Measurements from ENCODE around the gene HOXC5. TPM values are rescaled to one million over a fixed set of nuclear protein-coding genes. Genes with fewer than 3 reads are reported as not detected.

HOXC5 gene
- total and polyA plus RNA-seq, 4 donors = not detected

- H3K27ac ChIP-seq (ENCODE audit: low read depth in 1 of 2, low read length in 2 of 2) = no peak overlapping the region
- 18% methylated on average over 8 of the region's 8 CpGs for WGBS
Observed at GRCh38 chr12:54001283-54002187, 31.3 kb upstream of the HOXC5 start.

DNA sequence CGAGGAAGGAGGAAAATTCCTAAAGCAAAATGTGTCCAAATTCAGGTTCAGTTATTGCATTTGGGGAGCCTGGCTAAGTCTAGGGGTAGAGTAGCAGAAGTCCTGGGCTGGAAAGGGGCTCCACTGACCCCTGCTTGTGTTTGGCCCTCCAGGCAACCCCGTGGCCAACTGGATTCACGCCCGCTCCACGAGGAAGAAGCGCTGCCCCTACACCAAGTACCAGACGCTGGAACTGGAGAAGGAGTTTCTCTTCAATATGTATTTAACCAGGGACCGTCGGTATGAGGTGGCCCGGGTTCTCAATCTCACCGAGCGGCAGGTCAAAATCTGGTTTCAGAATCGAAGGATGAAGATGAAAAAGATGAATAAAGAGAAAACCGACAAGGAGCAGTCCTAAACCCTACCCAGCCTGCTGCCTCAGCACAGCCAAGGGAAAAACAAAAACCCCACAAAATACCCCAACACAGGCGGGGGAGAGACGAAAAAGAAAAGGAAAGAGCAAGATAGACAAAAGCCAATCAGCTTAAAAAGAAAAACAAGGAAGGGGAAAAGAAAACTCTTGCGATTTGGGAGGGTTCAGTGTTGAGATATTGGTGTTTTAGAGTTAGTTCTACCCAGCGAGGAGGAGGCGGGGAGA, 30.5 kb upstream of the HOXC5 start:
- Histone ChIP-seq H3K9me3 (ENCODE audit: control insufficient read depth in 4 of 4, low read length in 3 of 4) (no peaks in the 10 kb centered on the region), H3K27ac (ENCODE audit: low read depth in 1 of 2, low read length in 2 of 2) (no peak overlapping the region), H3K9ac (ENCODE audit: low read depth in 1 of 2, low read length in 2 of 2) (no peak overlapping the region), H3K27me3 (ENCODE audit: control insufficient read depth in 4 of 4, insufficient read depth in 4 of 4, low read length in 3 of 4) (peaks cover 6 to 53% (median 11%) of the 10 kb centered on the region in 4 donors), H3K36me3 (ENCODE audit: control insufficient read depth in 4 of 4, insufficient read depth in 3 of 4, low read depth in 1 of 4, low read length in 3 of 4) (no peaks in the 10 kb centered on the region), H3K4me3 (ENCODE audit: low read depth in 1 of 3, low read length in 3 of 3) (no peak overlapping the region), H3K4me1 (ENCODE audit: control insufficient read depth in 4 of 4, insufficient read depth in 4 of 4, low read length in 3 of 4) (peaks cover 6 to 15% (median 10%) of the 10 kb centered on the region in 4 donors)
- WGBS = 13% methylated on average over 19 of the region's 19 CpGs
- no peak for DNase-seq (ENCODE audit: low spot score)
- TF ChIP-seq TAF1 (conservative IDR thresholded peaks at IDR 0.05) = no peak
- TF ChIP-seq FOXA1 (IDR thresholded peaks at IDR 0.05) = no peak

More at GRCh38 chr12:54001283-54002187, 31.3 kb upstream of the HOXC5 start:
- peaks cover 5 to 12% (median 9%) of the 10 kb centered on the region in 4 donors for H3K4me1 ChIP-seq (ENCODE audit: control insufficient read depth in 4 of 4, insufficient read depth in 4 of 4, low read length in 3 of 4)
- H3K4me3 ChIP-seq (ENCODE audit: low read depth in 1 of 3, low read length in 3 of 3) = no peak overlapping the region
- no peak for DNase-seq (ENCODE audit: low spot score)
- no peak overlapping the region for H3K9ac ChIP-seq (ENCODE audit: low read depth in 1 of 2, low read length in 2 of 2)
- H3K27me3 ChIP-seq (ENCODE audit: control insufficient read depth in 4 of 4, insufficient read depth in 4 of 4, low read length in 3 of 4) = peaks cover 9 to 48% (median 11%) of the 10 kb centered on the region in 4 donors
- TF ChIP-seq MAX (IDR thresholded peaks at IDR 0.05) (no peak), GABPA (IDR thresholded peaks at IDR 0.05 in 1 of 2, conservative IDR thresholded peaks at IDR 0.05 in 1 of 2) (no peak), FOXA1 (IDR thresholded peaks at IDR 0.05) (no peak), YY1 (IDR thresholded peaks at IDR 0.05) (no peak), TAF1 (conservative IDR thresholded peaks at IDR 0.05) (no peak), FOXA2 (IDR thresholded peaks at IDR 0.05) (no peak), SP1 (IDR thresholded peaks at IDR 0.05) (no peak)
- TF ChIP-seq, protein P1, sequence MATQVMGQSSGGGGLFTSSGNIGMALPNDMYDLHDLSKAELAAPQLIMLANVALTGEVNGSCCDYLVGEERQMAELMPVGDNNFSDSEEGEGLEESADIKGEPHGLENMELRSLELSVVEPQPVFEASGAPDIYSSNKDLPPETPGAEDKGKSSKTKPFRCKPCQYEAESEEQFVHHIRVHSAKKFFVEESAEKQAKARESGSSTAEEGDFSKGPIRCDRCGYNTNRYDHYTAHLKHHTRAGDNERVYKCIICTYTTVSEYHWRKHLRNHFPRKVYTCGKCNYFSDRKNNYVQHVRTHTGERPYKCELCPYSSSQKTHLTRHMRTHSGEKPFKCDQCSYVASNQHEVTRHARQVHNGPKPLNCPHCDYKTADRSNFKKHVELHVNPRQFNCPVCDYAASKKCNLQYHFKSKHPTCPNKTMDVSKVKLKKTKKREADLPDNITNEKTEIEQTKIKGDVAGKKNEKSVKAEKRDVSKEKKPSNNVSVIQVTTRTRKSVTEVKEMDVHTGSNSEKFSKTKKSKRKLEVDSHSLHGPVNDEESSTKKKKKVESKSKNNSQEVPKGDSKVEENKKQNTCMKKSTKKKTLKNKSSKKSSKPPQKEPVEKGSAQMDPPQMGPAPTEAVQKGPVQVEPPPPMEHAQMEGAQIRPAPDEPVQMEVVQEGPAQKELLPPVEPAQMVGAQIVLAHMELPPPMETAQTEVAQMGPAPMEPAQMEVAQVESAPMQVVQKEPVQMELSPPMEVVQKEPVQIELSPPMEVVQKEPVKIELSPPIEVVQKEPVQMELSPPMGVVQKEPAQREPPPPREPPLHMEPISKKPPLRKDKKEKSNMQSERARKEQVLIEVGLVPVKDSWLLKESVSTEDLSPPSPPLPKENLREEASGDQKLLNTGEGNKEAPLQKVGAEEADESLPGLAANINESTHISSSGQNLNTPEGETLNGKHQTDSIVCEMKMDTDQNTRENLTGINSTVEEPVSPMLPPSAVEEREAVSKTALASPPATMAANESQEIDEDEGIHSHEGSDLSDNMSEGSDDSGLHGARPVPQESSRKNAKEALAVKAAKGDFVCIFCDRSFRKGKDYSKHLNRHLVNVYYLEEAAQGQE (IDR thresholded peaks at IDR 0.05) = no peak
- no peaks in the 10 kb centered on the region for H3K9me3 ChIP-seq (ENCODE audit: control insufficient read depth in 4 of 4, low read length in 3 of 4)
- no peaks in the 10 kb centered on the region for H3K36me3 ChIP-seq (ENCODE audit: control insufficient read depth in 4 of 4, insufficient read depth in 3 of 4, low read depth in 1 of 4, low read length in 3 of 4)

GRCh38 chr12:54002915-54003389, 29.9 kb upstream of the HOXC5 start:
- TF ChIP-seq CTCF (IDR thresholded peaks at IDR 0.05; ENCODE audit: low read depth, low read length, missing input control) (no peak), FOXA1 (IDR thresholded peaks at IDR 0.05) (no peak), ATF3 (IDR thresholded peaks at IDR 0.05) (no peak), EGR1 (IDR thresholded peaks at IDR 0.05; ENCODE audit: low read depth in 2 of 2) (no peak), RAD21 (IDR thresholded peaks at IDR 0.05) (no peak), MAX (IDR thresholded peaks at IDR 0.05) (no peak), HNF4G (IDR thresholded peaks at IDR 0.05) (no peak)
- TF ChIP-seq, protein P2, sequence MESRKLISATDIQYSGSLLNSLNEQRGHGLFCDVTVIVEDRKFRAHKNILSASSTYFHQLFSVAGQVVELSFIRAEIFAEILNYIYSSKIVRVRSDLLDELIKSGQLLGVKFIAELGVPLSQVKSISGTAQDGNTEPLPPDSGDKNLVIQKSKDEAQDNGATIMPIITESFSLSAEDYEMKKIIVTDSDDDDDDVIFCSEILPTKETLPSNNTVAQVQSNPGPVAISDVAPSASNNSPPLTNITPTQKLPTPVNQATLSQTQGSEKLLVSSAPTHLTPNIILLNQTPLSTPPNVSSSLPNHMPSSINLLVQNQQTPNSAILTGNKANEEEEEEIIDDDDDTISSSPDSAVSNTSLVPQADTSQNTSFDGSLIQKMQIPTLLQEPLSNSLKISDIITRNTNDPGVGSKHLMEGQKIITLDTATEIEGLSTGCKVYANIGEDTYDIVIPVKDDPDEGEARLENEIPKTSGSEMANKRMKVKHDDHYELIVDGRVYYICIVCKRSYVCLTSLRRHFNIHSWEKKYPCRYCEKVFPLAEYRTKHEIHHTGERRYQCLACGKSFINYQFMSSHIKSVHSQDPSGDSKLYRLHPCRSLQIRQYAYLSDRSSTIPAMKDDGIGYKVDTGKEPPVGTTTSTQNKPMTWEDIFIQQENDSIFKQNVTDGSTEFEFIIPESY (IDR thresholded peaks at IDR 0.05) = no peak
- no peak overlapping the region for H3K4me3 ChIP-seq (ENCODE audit: low read depth in 1 of 3, low read length in 3 of 3)
- no peaks in the 10 kb centered on the region for H3K36me3 ChIP-seq (ENCODE audit: control insufficient read depth in 4 of 4, insufficient read depth in 3 of 4, low read depth in 1 of 4, low read length in 3 of 4)
- WGBS = 22% methylated on average over 19 of the region's 19 CpGs
- no peak overlapping the region for H3K9ac ChIP-seq (ENCODE audit: low read depth in 1 of 2, low read length in 2 of 2)
- peaks cover 6 to 15% (median 10%) of the 10 kb centered on the region in 4 donors for H3K4me1 ChIP-seq (ENCODE audit: control insufficient read depth in 4 of 4, insufficient read depth in 4 of 4, low read length in 3 of 4)
- DNase-seq (ENCODE audit: low spot score) = no peak
- H3K9me3 ChIP-seq (ENCODE audit: control insufficient read depth in 4 of 4, low read length in 3 of 4) = no peaks in the 10 kb centered on the region
- peaks cover 7 to 53% (median 11%) of the 10 kb centered on the region in 4 donors for H3K27me3 ChIP-seq (ENCODE audit: control insufficient read depth in 4 of 4, insufficient read depth in 4 of 4, low read length in 3 of 4)
- H3K27ac ChIP-seq (ENCODE audit: low read depth in 1 of 2, low read length in 2 of 2) = no peak overlapping the region

Data from liver (tissue), 9 donors.